NCI-H1048 (cell line): Measurements from ENCODE around the gene HNRNPDL.
"Not testable (repeated sequence)": the region's sequence is repeated elsewhere in the genome, so short reads cannot be mapped to it uniquely, and the experiment has no call there.

Experiments
- DNase-seq: peaks from one replicate; lab custom pipeline; 2025; lab: John Stamatoyannopoulos, UW

HNRNPDL gene

GRCh38 chr4:82432596-82432995, 2.3 kb upstream of the HNRNPDL start:
- no peak for DNase-seq

DNA sequence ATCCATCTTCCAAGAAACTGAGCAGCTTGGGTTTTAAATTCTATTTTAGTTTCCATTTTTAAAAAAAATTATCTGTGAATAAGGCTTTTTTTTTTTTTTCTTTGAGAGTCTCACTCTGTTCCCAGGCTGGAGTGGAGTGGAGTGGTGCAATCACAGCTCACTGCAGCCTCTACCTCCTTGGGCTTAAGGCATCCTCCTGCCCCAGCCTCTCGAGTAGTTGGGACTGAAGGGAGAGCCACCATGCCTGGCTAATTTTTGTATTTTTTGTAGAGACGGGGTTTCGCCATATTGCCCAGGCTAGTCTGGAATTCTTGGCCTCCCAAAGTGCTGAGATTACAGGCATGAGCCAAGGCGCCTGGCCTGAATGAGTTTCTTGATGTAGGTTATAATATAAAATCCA, 1.6 kb upstream of the HNRNPDL start:
- no peak for DNase-seq

DNA sequence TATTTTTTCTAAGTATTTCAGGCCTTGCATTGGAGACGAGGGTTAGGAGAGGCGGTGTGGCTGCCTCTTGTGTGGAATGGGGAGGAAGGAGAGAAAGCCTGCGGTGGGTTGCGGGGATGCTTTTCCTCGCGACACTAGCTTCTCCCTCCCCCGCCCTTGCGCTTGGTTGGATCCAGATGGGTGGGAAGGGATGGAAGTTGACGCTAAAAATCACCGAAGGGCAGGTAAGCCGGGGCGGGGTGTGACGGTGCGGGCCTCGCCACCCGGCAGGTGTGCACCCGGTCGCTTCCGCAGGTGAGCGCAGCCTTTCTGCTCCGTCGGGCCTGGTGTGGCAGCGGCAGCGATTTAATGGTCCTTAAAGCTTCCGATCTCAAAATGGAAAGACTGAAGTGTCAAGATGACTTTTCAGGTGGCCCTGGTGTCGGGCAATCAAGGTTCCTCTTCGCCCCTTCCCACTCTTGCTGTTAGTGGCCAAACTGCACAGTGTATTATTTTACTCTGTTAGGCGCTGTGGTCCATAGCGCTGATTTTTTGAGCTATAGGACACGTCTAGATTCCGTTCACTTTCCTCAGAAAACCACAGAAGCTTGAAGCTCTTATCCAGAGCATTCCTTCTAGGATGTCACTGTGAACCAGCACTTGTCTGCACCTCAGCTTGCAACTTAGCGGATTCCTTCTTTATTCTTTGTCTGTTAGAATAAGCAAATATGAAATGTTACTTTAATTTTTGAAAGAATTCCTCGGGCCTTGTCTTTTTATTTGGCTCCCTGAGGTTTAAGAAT, 893 bp upstream of the HNRNPDL start:
- DNase-seq = no peak

- no peak for DNase-seq
Observed at GRCh38 chr4:82429728-82430192, 502 bp downstream of the HNRNPDL start.

GRCh38 chr4:82428969-82429727, 1.1 kb downstream of the HNRNPDL start:
- peak; percentile 57 for DNase-seq

DNA sequence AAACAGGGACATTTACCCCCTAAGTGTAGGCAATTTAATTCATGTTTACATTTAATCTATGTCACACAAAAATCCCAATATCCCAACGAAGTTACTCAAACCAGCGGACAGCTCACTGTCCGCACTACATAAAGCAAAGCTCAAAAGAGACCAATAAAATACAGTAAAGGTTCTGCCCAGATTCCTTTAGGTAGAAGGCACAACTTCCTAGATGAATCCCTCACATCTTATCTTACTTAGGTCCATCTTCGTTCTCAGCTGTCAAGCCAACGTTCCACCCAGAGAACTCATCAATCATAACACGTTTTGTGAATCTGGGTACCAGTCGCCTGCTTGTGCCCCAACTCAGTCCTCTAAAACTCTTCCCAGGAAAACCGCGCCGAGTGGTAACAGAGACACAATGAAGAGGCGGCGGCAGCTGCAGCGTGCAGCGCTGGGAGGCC, 1.7 kb downstream of the HNRNPDL start:
- no peak for DNase-seq

- DNase-seq = no peak
Observed at GRCh38 chr4:82425478-82425877, 4.8 kb downstream of the HNRNPDL start.

GRCh38 chr4:82423245-82424054, 6.8 kb downstream of the HNRNPDL start:
- no peak for DNase-seq

GRCh38 chr4:82422616-82423015, 7.6 kb downstream of the HNRNPDL start:
- DNase-seq = no peak

DNA sequence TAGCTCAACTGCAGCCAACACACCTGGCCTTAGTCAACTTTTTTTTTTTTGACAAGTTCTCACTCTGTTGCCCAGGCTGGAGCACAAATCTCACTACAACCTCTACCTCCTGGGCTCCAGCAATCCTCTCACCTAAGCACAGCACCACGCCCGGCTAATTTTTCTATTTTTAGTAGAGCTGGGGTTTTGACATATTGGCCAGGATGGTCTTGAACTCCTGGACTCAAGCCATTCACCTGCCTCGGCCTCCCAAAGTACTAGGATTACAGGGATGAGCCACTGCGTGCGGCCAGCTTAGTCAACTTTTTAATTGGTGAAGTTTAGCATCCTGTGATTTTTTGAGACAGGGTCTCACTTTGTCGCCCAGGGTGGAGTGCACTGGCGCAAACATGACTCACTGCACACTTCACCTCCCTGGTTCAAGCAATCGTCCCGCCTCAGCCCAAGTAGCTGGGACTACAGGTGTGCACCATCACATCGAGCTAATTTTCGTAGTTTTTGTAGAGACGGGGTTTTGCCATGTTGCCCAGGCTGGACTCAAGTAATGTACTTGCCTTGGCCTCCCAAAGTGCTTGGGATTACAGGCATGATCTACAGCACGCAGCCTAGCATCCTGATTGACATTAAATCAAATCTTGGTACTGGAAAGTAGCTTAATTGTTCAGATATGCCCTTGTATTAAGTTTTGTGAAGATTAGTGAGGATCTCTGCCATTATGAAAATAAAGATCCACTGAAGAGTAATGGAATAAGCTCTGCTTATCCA, 8.3 kb downstream of the HNRNPDL start:
- DNase-seq = no peak

DNA sequence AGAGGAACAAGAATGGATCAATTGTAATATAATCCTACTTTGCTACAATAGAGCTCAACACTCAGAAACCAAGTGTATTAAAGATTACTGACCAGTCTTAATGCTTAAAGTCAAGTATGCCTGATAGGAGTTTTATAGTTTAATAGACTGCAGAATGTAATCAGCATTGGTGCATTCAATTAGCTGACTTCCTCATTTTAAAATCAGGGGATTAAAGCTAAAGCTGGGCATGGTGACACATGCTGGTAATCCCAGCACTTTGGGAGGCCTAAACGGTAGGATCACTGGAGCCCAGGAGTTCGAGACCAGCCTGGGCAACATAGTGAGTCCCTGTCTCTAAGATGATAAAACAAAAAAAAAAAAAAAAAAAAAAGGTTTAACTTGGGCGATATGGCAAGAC, 10.8 kb downstream of the HNRNPDL start:
- no peak for DNase-seq

DNA sequence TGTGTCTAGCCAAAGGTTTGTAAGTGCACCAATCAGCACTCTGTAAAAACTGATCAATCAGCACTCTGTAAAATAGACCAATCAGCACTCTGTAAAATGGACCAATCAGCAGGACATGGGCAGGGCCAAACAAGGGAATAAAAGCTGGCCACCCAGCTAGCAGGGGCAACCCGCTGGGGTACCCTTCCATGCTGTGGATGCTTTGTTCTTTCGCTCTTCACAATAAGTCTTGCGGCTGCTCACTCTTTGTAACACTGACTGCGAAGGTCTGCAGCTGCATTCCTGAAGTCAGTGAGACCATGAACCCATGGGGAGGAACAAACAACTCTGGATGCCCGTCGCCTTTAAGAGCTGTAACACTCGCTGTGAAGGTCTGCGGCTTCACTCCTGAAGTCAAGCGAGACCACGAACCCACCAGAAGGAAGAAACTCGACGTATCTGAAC, 14.3 kb downstream of the HNRNPDL start:
- no peak for DNase-seq

DNA sequence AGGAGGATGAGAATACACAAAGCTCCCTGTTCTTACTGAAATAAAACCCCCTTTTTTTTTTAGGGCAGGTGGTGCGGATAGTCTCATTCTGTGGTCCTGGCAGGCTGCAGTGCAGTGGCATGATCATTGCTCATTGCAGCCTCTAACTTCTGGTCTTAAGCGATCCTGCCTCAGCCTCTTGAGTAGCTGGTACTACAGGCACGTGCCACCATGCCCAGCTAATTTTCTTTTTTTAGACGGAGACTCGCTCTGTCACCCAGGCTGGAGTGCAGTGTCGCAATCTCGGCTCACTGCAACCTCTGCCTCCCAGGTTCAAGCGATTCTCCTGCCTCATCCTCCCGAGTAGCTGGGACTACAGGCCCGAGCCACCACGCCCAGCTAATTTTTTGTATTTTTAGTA, 15.2 kb downstream of the HNRNPDL start:
- DNase-seq = not testable (repeated sequence)

DNA sequence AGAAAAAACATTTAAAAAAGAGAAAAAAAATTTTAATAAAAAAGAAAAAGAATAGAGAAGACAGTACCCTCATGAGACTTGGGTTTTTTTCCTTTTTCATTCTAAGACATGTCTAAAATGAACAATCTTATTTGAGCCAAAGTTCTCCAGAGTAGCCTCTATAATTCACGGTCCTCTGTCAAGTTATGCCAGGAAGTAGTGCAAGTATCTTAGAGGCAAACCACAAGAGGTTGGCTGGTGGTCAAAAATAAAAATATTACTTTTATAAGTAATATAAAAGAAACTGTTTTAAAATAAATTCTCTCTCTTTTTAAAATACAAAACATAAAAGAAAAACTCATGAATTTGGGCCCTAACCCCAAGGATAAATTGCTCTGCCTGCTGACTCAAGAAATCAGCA, 26.5 kb downstream of the HNRNPDL start:
- no peak for DNase-seq

DNA sequence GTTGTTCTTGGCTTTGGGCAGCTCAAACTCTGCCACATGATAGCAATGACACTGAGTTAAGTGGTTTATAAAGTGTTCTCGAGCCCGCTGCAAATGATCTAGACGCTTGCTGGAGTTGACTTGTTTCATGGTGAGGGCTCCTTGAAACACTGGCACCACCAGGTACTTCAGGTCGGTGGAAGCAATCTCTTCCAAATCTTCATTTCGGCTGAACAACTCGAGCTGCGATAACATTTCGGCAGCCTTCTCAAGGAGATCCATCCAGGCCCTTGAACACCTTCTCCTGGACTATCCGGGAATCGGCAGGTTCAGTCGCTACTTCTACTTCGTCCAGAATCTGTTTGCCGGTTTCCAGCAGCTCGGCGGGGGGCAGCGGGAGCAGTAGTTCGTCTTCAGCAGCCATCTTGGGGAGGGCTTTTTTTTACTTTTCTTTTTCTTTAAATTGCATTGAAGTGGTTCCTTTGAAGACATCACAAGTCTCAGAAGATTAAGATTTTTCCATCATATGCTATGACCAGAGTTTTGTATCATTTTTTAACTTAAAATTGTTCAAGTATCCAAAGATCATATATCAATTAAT, 28.0 kb downstream of the HNRNPDL start:
- DNase-seq = no peak

DNA sequence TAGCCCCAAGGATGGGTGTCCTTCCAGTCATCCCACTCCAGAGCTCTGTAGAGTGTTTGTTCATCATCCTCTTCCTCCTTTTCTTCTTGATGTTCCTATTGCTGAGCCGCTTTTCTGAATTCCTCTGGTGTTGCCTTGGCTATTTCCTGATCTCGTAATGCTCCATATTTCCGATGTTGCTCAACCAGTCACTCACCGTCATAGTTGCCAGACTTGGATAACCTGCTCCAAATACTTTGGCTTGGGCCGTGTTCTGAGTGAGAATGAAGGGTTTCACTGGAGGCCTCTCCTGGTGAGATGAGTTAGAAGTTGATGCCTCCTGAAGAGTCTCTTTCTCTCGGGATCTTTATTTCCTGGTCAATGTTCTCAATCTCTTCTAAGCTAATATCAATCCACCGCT, 28.7 kb downstream of the HNRNPDL start:
- DNase-seq = no peak

DNA sequence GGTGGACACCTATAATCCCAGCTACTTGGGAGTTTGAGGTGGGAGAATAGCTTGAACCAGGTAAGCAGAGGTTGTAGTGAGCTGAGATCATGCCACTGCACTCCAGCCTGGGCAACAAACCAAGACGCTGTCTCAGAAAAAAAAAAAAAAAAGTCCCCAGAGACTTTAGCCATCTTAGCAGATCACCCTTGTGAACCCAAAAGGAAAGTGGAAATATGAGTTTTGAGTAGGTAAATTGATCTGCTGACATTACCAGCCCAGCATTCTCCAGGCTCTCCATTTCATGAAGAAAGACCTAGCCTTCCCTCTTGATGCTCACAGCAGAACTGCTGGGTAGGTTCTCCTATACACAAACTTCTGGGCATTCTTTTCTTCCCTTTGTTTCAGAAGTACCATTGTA, 32.0 kb downstream of the HNRNPDL start:
- no peak for DNase-seq

DNA sequence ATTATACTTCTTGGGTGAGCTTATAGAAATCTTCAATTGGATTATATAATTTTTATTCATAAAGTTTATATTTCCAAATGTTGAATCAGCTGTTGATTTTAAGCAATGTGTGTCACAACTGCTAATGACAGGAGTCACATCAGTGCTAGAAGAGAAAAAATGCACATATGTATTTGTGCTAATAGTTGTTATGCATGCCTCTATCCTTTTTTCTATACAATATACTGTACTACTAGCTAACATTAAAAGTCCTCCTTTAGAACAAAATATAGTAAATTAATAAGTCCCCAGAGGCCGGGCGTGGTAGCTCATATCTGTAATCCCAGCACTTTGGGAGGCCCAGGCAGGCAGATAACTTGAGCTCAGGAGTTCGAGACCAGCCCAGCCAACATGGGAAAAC, 32.7 kb downstream of the HNRNPDL start:
- DNase-seq = no peak

- no peak for DNase-seq
Observed at GRCh38 chr4:82394896-82395295, 35.4 kb downstream of the HNRNPDL start.

DNA sequence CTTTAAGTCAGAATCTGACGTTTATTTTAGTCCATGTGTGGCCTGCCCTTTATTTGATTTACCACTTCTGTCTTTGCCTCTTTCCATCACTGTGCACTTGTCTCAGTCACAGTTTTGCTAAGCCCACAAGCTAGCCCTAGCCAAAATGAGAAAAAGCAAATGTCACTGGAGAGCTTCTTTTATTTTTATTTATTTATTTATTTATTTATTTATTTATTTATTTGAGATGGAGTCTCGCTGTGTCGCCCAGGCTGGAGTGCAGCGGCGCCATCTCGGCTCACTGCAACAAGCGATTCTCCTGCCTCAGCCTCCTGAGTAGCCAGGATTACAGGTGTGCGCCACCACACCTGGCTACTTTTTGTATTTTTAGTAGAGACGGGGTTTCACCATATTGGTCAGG, 40.2 kb downstream of the HNRNPDL start:
- DNase-seq = not testable (repeated sequence)

- DNase-seq = no peak
Observed at GRCh38 chr4:82388405-82388804, 41.9 kb downstream of the HNRNPDL start.
